ENCODE results near the gene VARS2. TPM values are rescaled to one million over a fixed set of nuclear protein-coding genes. Genes with fewer than 3 reads are reported as not detected.

VARS2 gene
- total RNA-seq, 4 donors from 2014 or later = 13.1 to 64.7 (median 25.8) TPM

- no peak for DNase-seq
- 85% methylated on average over 12 of the region's 12 CpGs; no CpG with 5 or more reads in 1 of the 2 donors for WGBS, 2 donors (ENCODE audit: low coverage in 1 of 2)
- no peaks in the 10 kb centered on the region for H3K27me3 ChIP-seq
- TF ChIP-seq POLR2AphosphoS5 (IDR thresholded peaks at IDR 0.05) = no peak
- no peak for TF ChIP-seq EP300 (IDR thresholded peaks at IDR 0.05; ENCODE audit: low read depth)
- no peak for TF ChIP-seq CTCF (IDR thresholded peaks at IDR 0.05)
- no peak for TF ChIP-seq POLR2A (IDR thresholded peaks at IDR 0.05)
- intact Hi-C loops (cut with DNase I; ENCODE audit: low total_unique reads) (no loop called here), in situ Hi-C loops (cut with MboI; ENCODE audit: low pct_ligation_motif_present in 1 of 4, low pct_unique_long_range_greater_than_20kb in 1 of 4, low sequenced_read_pairs in 3 of 4) (loop anchor here in 2 of 4 donors (25.0 kb wide), 1 partner anchor 154 kb away; the partner anchor contains the start of genes FLOT1 (in 2 of the 2) and IER3 (in 2 of the 2))
- peaks cover 10 to 20% (median 12%) of the 10 kb centered on the region in 4 donors for H3K4me1 ChIP-seq
- H3K9me3 ChIP-seq = no peaks in the 10 kb centered on the region
- no peak overlapping the region for H3K4me3 ChIP-seq
- H3K36me3 ChIP-seq = peaks cover 0 to 28% (median 10%) of the 10 kb centered on the region in 4 donors
- H3K27ac ChIP-seq = no peak overlapping the region
Measured at GRCh38 chr6:30890646-30891449, 23.2 kb upstream of the VARS2 start.

GRCh38 chr6:30891450-30891723, 22.7 kb upstream of the VARS2 start:
- intact Hi-C loops (cut with DNase I; ENCODE audit: low total_unique reads) (no loop called here), in situ Hi-C loops (cut with MboI; ENCODE audit: low pct_ligation_motif_present in 1 of 4, low pct_unique_long_range_greater_than_20kb in 1 of 4, low sequenced_read_pairs in 3 of 4) (loop anchor here in 2 of 4 donors (25.0 kb wide), 1 partner anchor 154 kb away; the partner anchor contains the start of genes FLOT1 (in 2 of the 2) and IER3 (in 2 of the 2))
- Histone ChIP-seq H3K4me1 (peaks cover 6 to 14% (median 7%) of the 10 kb centered on the region in 4 donors), H3K9me3 (no peaks in the 10 kb centered on the region), H3K36me3 (peaks cover 0 to 32% (median 10%) of the 10 kb centered on the region in 4 donors), H3K4me3 (no peak overlapping the region), H3K27me3 (no peaks in the 10 kb centered on the region), H3K27ac (no peak overlapping the region)
- DNase-seq = no peak
- WGBS, 2 donors (ENCODE audit: low coverage in 1 of 2) = 80% methylated on average over 2 of the region's 4 CpGs; no CpG with 5 or more reads in 1 of the 2 donors
- TF ChIP-seq POLR2AphosphoS5 (IDR thresholded peaks at IDR 0.05) = no peak
- no peak for TF ChIP-seq EP300 (IDR thresholded peaks at IDR 0.05; ENCODE audit: low read depth)
- no peak for TF ChIP-seq CTCF (IDR thresholded peaks at IDR 0.05)
- TF ChIP-seq POLR2A (IDR thresholded peaks at IDR 0.05) = no peak

- no peak for DNase-seq
- in situ Hi-C loops (cut with MboI; ENCODE audit: low pct_ligation_motif_present in 1 of 4, low pct_unique_long_range_greater_than_20kb in 1 of 4, low sequenced_read_pairs in 3 of 4) (loop anchor here in 2 of 4 donors (25.0 kb wide), 1 partner anchor 155 kb away; the partner anchor contains the start of genes FLOT1 (in 2 of the 2) and IER3 (in 2 of the 2)), intact Hi-C loops (cut with DNase I; ENCODE audit: low total_unique reads) (no loop called here)
- 89% methylated on average over 21 of the region's 21 CpGs; no CpG with 5 or more reads in 1 of the 2 donors for WGBS, 2 donors (ENCODE audit: low coverage in 1 of 2)
- no peaks in the 10 kb centered on the region for H3K9me3 ChIP-seq
- H3K27me3 ChIP-seq = no peaks in the 10 kb centered on the region
- H3K27ac ChIP-seq = no peak overlapping the region
- H3K4me3 ChIP-seq = no peak overlapping the region
- TF ChIP-seq POLR2AphosphoS5 (IDR thresholded peaks at IDR 0.05) (no peak), POLR2A (IDR thresholded peaks at IDR 0.05) (no peak), CTCF (IDR thresholded peaks at IDR 0.05) (no peak), EP300 (IDR thresholded peaks at IDR 0.05; ENCODE audit: low read depth) (no peak)
- peaks cover 0 to 32% (median 10%) of the 10 kb centered on the region in 4 donors for H3K36me3 ChIP-seq
- H3K4me1 ChIP-seq = peaks cover under 1 to 8% (median under 1%) of the 10 kb centered on the region in 4 donors
Measured at GRCh38 chr6:30891816-30892538, 22.1 kb upstream of the VARS2 start.
